Neural crest cell (in vitro differentiated cells): ENCODE results near the gene KCNJ3. TPM values are rescaled to one million over a fixed set of nuclear protein-coding genes. Genes with fewer than 3 reads are reported as not detected.

Source experiments
- DNase-seq: peaks from one replicate; pipeline ENCODE4 v3.0.0; 2021; ENCODE audit warnings: low read depth, mixed read lengths, low spot score
- H3K27ac Mint-ChIP-seq: one replicate; pipeline ENCODE4 v1.8.0; 2021; ENCODE audit warnings: mild to moderate bottlenecking, mixed read lengths; ENCODE audit not compliant: unreplicated experiment
- H3K27me3 Mint-ChIP-seq: 2 replicates; pipeline ENCODE4 v1.8.0; 2021; ENCODE audit warnings: low read depth, mild to moderate bottlenecking, mixed read lengths
- H3K36me3 Mint-ChIP-seq: 2 replicates; pipeline ENCODE4 v1.8.0; 2021; ENCODE audit warnings: low read depth, mild to moderate bottlenecking, mixed read lengths
- H3K4me1 Mint-ChIP-seq: 2 replicates; pipeline ENCODE4 v1.8.0; 2021; ENCODE audit warnings: mixed read lengths
- H3K4me3 Mint-ChIP-seq: one replicate; pipeline ENCODE4 v1.8.0; 2021; ENCODE audit warnings: mild to moderate bottlenecking, mixed read lengths
- H3K9me3 Mint-ChIP-seq: 2 replicates; pipeline ENCODE4 v1.8.0; 2021; ENCODE audit warnings: mixed read lengths
- long read RNA-seq: library from polyadenylated mRNA; unstranded; transcript quantifications from one replicate; pipeline ENCODE4 v2.0.0, GENCODE V29; 2020
- total RNA-seq: library from RNA; stranded (reverse); gene quantifications from 2 replicates; pipeline ENCODE4 v1.2.1, GENCODE V29; 2021
- TF ChIP-seq, protein P1 (sequence below): fragments of 200-600 bp; sonication (generic); conservative IDR thresholded peaks from 2 replicates; pipeline ENCODE4 v1.5.0; 2021; ENCODE audit warnings: antibody characterized with exemption, mild to moderate bottlenecking

KCNJ3 gene, protein sequence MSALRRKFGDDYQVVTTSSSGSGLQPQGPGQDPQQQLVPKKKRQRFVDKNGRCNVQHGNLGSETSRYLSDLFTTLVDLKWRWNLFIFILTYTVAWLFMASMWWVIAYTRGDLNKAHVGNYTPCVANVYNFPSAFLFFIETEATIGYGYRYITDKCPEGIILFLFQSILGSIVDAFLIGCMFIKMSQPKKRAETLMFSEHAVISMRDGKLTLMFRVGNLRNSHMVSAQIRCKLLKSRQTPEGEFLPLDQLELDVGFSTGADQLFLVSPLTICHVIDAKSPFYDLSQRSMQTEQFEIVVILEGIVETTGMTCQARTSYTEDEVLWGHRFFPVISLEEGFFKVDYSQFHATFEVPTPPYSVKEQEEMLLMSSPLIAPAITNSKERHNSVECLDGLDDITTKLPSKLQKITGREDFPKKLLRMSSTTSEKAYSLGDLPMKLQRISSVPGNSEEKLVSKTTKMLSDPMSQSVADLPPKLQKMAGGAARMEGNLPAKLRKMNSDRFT
- 0.05 TPM in 2 replicates for total RNA-seq
- long read RNA-seq = 0 reads

- Mint-ChIP-seq H3K36me3 (no peaks in the 10 kb centered on the region), H3K27ac (no peak within 1 kb of the TSS), H3K27me3 (peaks cover 53% of the 10 kb centered on the region), H3K4me3 (peak within 1 kb of the TSS; percentile 83), H3K9me3 (peaks cover 3% of the 10 kb centered on the region), H3K4me1 (peaks cover 9% of the 10 kb centered on the region)
- TF ChIP-seq, protein P1, sequence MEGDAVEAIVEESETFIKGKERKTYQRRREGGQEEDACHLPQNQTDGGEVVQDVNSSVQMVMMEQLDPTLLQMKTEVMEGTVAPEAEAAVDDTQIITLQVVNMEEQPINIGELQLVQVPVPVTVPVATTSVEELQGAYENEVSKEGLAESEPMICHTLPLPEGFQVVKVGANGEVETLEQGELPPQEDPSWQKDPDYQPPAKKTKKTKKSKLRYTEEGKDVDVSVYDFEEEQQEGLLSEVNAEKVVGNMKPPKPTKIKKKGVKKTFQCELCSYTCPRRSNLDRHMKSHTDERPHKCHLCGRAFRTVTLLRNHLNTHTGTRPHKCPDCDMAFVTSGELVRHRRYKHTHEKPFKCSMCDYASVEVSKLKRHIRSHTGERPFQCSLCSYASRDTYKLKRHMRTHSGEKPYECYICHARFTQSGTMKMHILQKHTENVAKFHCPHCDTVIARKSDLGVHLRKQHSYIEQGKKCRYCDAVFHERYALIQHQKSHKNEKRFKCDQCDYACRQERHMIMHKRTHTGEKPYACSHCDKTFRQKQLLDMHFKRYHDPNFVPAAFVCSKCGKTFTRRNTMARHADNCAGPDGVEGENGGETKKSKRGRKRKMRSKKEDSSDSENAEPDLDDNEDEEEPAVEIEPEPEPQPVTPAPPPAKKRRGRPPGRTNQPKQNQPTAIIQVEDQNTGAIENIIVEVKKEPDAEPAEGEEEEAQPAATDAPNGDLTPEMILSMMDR = no peak
- DNase-seq = no peak
Observed at GRCh38 chr2:154698296-154698720, at the start of gene KCNJ3. Gene KCNJ3 (plus strand): TSS chr2:154698695. CDS start chr2:154698776, 81 bp downstream.

- peaks cover 2% of the 10 kb centered on the region for H3K9me3 Mint-ChIP-seq
- no peak overlapping the region for H3K4me3 Mint-ChIP-seq
- TF ChIP-seq, protein P1 = no peak
- DNase-seq = no peak
- no peaks in the 10 kb centered on the region for H3K27me3 Mint-ChIP-seq
- no peak overlapping the region for H3K27ac Mint-ChIP-seq
- no peaks in the 10 kb centered on the region for H3K36me3 Mint-ChIP-seq
- H3K4me1 Mint-ChIP-seq = peaks cover 4% of the 10 kb centered on the region
Observed at GRCh38 chr2:154655499-154655898, 43.0 kb upstream of the KCNJ3 start.

- no peaks in the 10 kb centered on the region for H3K27me3 Mint-ChIP-seq
- H3K4me3 Mint-ChIP-seq = no peak overlapping the region
- TF ChIP-seq, protein P1 = no peak
- H3K36me3 Mint-ChIP-seq = no peaks in the 10 kb centered on the region
- peaks cover 4% of the 10 kb centered on the region for H3K4me1 Mint-ChIP-seq
- peaks cover 2% of the 10 kb centered on the region for H3K9me3 Mint-ChIP-seq
- H3K27ac Mint-ChIP-seq = no peak overlapping the region
- no peak for DNase-seq
Observed at GRCh38 chr2:154658854-154659253, 39.6 kb upstream of the KCNJ3 start.

DNA sequence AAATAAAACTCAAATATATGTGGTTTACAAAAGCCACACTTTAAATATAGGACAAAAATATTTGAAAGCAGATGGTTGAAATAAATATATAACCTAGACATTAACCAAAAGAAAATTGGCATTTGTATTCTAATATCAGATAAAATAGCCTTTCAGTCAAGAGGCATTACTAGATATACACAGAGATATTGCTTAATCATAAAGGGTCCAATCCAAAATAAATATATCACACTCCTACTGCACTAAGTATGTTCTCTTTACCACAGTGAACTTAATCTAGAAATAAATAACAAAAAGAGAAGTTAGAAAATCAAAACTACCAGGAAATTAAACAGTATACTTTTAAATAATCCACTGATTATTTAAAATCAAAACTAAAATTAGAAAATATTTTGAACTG, 34.2 kb upstream of the KCNJ3 start:
- no peak for DNase-seq
- no peaks in the 10 kb centered on the region for H3K9me3 Mint-ChIP-seq
- H3K27me3 Mint-ChIP-seq = no peaks in the 10 kb centered on the region
- H3K4me3 Mint-ChIP-seq = no peak overlapping the region
- TF ChIP-seq, protein P1 = no peak
- H3K4me1 Mint-ChIP-seq = no peaks in the 10 kb centered on the region
- no peak overlapping the region for H3K27ac Mint-ChIP-seq
- no peaks in the 10 kb centered on the region for H3K36me3 Mint-ChIP-seq

- no peak for DNase-seq
- H3K4me1 Mint-ChIP-seq = no peaks in the 10 kb centered on the region
- H3K27me3 Mint-ChIP-seq = no peaks in the 10 kb centered on the region
- no peak overlapping the region for H3K4me3 Mint-ChIP-seq
- TF ChIP-seq, protein P1 = no peak
- no peaks in the 10 kb centered on the region for H3K36me3 Mint-ChIP-seq
- no peak overlapping the region for H3K27ac Mint-ChIP-seq
- H3K9me3 Mint-ChIP-seq = no peaks in the 10 kb centered on the region
Observed at GRCh38 chr2:154670083-154670482, 28.4 kb upstream of the KCNJ3 start.
